Large intestine (tissue), 3 donors: ENCODE data around the gene CDK10. TPM values are rescaled to one million over a fixed set of nuclear protein-coding genes. Genes with fewer than 3 reads are reported as not detected.
"Not testable (repeated sequence)": the region's sequence is repeated elsewhere in the genome, so short reads cannot be mapped to it uniquely, and the experiment has no call there.

ENCODE experiments used
- DNase-seq, 2 donors: peaks; one replicate each; pipeline versions ENCODE4 v3.0.0 to v3.0.0-alpha.2; 2013
- H3K27ac ChIP-seq: one replicate; pipeline ENCODE4 v1.5.1; 2013; ENCODE audit warnings: low read length
- H3K27me3 ChIP-seq: 2 replicates; pipeline ENCODE4 v1.6.1; 2013; ENCODE audit warnings: low read length; ENCODE audit not compliant: control insufficient read depth, insufficient read depth
- H3K36me3 ChIP-seq: 2 replicates; pipeline ENCODE4 v1.6.1; 2013; ENCODE audit warnings: low read length; ENCODE audit not compliant: control insufficient read depth, insufficient read depth
- H3K4me1 ChIP-seq: one replicate; pipeline ENCODE4 v1.6.1; 2013; ENCODE audit warnings: low read length; ENCODE audit not compliant: control insufficient read depth, insufficient read depth
- H3K4me3 ChIP-seq: one replicate; pipeline ENCODE4 v1.5.1; 2013; ENCODE audit warnings: low read length
- H3K9me3 ChIP-seq: one replicate; pipeline ENCODE4 v1.6.1; 2013; ENCODE audit warnings: mild to moderate bottlenecking, low read depth, low read length, moderate library complexity; ENCODE audit not compliant: control insufficient read depth
- WGBS: methylation state at CpG from one replicate; pipeline ENCODE4 v1.1.5; 2013; ENCODE audit warnings: low lambda C conversion rate; ENCODE audit not compliant: insufficient coverage; 5-methylcytosine and 5-hydroxymethylcytosine counted together
- polyA plus RNA-seq: library from polyadenylated mRNA; unstranded; fragments of 120-200 nt; gene quantifications from one replicate; pipeline ENCODE4 v1.2.1, GENCODE V29; 2013

The CDK10 gene
- polyA plus RNA-seq, 1 donor = 165 TPM

GRCh38 chr16:89688395-89688794, 1.9 kb downstream of the CDK10 start:
- H3K4me3 ChIP-seq = no peak overlapping the region
- WGBS = no CpG with 5 or more reads among the region's 5 CpGs
- H3K9me3 ChIP-seq = peaks cover 4% of the 10 kb centered on the region
- peak overlapping the region; percentile 80 for H3K27ac ChIP-seq
- no peak for DNase-seq
- H3K4me1 ChIP-seq = peaks cover 11% of the 10 kb centered on the region
- no peaks in the 10 kb centered on the region for H3K27me3 ChIP-seq
- H3K36me3 ChIP-seq = peaks cover 41% of the 10 kb centered on the region

- Histone ChIP-seq H3K36me3 (peaks cover 48% of the 10 kb centered on the region), H3K4me1 (peaks cover 15% of the 10 kb centered on the region), H3K4me3 (no peak overlapping the region), H3K27ac (no peak overlapping the region), H3K9me3 (peaks cover 4% of the 10 kb centered on the region), H3K27me3 (no peaks in the 10 kb centered on the region)
- DNase-seq = no peak
- no CpG with 5 or more reads among the region's 13 CpGs for WGBS
These were observed 2.7 kb downstream of the CDK10 start for GRCh38 chr16:89689142-89689541.

GRCh38 chr16:89689621-89690020, 3.1 kb downstream of the CDK10 start:
- Histone ChIP-seq H3K4me1 (peaks cover 15% of the 10 kb centered on the region), H3K36me3 (peaks cover 52% of the 10 kb centered on the region)
- not testable (repeated sequence) for H3K27ac ChIP-seq, H3K4me3 ChIP-seq, DNase-seq, H3K27me3 ChIP-seq, H3K9me3 ChIP-seq
- no CpG with 5 or more reads among the region's 4 CpGs for WGBS

- peaks cover 22% of the 10 kb centered on the region for H3K4me1 ChIP-seq
- no peak for DNase-seq
- H3K36me3 ChIP-seq = peaks cover 60% of the 10 kb centered on the region
- H3K27me3 ChIP-seq = no peaks in the 10 kb centered on the region
- no CpG with 5 or more reads among the region's 16 CpGs for WGBS
- H3K27ac ChIP-seq = no peak overlapping the region
- no peak overlapping the region for H3K4me3 ChIP-seq
- H3K9me3 ChIP-seq = no peaks in the 10 kb centered on the region
These were observed 4.0 kb downstream of the CDK10 start for GRCh38 chr16:89690392-89690901.

GRCh38 chr16:89691231-89691985, 4.9 kb downstream of the CDK10 start:
- Histone ChIP-seq H3K9me3 (no peaks in the 10 kb centered on the region), H3K4me3 (no peak overlapping the region), H3K4me1 (peaks cover 27% of the 10 kb centered on the region), H3K27me3 (no peaks in the 10 kb centered on the region), H3K36me3 (peaks cover 69% of the 10 kb centered on the region), H3K27ac (no peak overlapping the region)
- no peak for DNase-seq
- WGBS = no CpG with 5 or more reads among the region's 21 CpGs

GRCh38 chr16:89691986-89692569, 5.6 kb downstream of the CDK10 start:
- WGBS = no CpG with 5 or more reads among the region's 13 CpGs
- H3K4me1 ChIP-seq = peaks cover 27% of the 10 kb centered on the region
- H3K36me3 ChIP-seq = peaks cover 76% of the 10 kb centered on the region
- H3K4me3 ChIP-seq = no peak overlapping the region
- no peak overlapping the region for H3K27ac ChIP-seq
- peaks cover under 1% of the 10 kb centered on the region for H3K9me3 ChIP-seq
- no peak for DNase-seq
- H3K27me3 ChIP-seq = no peaks in the 10 kb centered on the region

GRCh38 chr16:89693289-89693731, 6.8 kb downstream of the CDK10 start:
- H3K27ac ChIP-seq = no peak overlapping the region
- DNase-seq = no peak
- peaks cover 3% of the 10 kb centered on the region for H3K9me3 ChIP-seq
- no peaks in the 10 kb centered on the region for H3K27me3 ChIP-seq
- WGBS = no CpG with 5 or more reads among the region's 11 CpGs
- H3K4me1 ChIP-seq = peaks cover 19% of the 10 kb centered on the region
- H3K36me3 ChIP-seq = peaks cover 87% of the 10 kb centered on the region
- H3K4me3 ChIP-seq = no peak overlapping the region

- Histone ChIP-seq H3K4me1 (peaks cover 15% of the 10 kb centered on the region), H3K9me3 (peaks cover 3% of the 10 kb centered on the region), H3K4me3 (no peak overlapping the region), H3K27me3 (no peaks in the 10 kb centered on the region), H3K27ac (no peak overlapping the region), H3K36me3 (peaks cover 89% of the 10 kb centered on the region)
- WGBS = no CpG with 5 or more reads among the region's 32 CpGs
- DNase-seq = no peak
These were observed 7.7 kb downstream of the CDK10 start for GRCh38 chr16:89693931-89694783.

- H3K4me3 ChIP-seq, DNase-seq, H3K9me3 ChIP-seq, H3K27me3 ChIP-seq: not testable (repeated sequence)
- WGBS = no CpG with 5 or more reads among the region's 23 CpGs
- peaks cover 17% of the 10 kb centered on the region for H3K4me1 ChIP-seq
- H3K36me3 ChIP-seq = peaks cover 86% of the 10 kb centered on the region
- H3K27ac ChIP-seq = peak overlapping the region; percentile 49
These were observed 8.2 kb downstream of the CDK10 start for GRCh38 chr16:89694784-89695085.

- Histone ChIP-seq H3K4me1 (peaks cover 20% of the 10 kb centered on the region), H3K27me3 (no peaks in the 10 kb centered on the region), H3K9me3 (peaks cover 3% of the 10 kb centered on the region), H3K27ac (peak overlapping the region; percentile 49), H3K36me3 (peaks cover 81% of the 10 kb centered on the region), H3K4me3 (no peak overlapping the region)
- no CpG with 5 or more reads among the region's 31 CpGs for WGBS
- DNase-seq = peak; percentile 64 to 75
These were observed 8.8 kb downstream of the CDK10 start for GRCh38 chr16:89695086-89695874.
